Measurements from ENCODE around the gene SYTL5.

GRCh38 chrX:38117485-38117884 is 111.1 kb downstream of the SYTL5 start:
- no peak for TF ChIP-seq POLR2A (IDR thresholded peaks at IDR 0.05)
- TF ChIP-seq, protein P1, sequence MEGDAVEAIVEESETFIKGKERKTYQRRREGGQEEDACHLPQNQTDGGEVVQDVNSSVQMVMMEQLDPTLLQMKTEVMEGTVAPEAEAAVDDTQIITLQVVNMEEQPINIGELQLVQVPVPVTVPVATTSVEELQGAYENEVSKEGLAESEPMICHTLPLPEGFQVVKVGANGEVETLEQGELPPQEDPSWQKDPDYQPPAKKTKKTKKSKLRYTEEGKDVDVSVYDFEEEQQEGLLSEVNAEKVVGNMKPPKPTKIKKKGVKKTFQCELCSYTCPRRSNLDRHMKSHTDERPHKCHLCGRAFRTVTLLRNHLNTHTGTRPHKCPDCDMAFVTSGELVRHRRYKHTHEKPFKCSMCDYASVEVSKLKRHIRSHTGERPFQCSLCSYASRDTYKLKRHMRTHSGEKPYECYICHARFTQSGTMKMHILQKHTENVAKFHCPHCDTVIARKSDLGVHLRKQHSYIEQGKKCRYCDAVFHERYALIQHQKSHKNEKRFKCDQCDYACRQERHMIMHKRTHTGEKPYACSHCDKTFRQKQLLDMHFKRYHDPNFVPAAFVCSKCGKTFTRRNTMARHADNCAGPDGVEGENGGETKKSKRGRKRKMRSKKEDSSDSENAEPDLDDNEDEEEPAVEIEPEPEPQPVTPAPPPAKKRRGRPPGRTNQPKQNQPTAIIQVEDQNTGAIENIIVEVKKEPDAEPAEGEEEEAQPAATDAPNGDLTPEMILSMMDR (IDR thresholded peaks at IDR 0.05): no peak
